Uterus (tissue), 2 donors: Measurements from ENCODE around the gene TSKS.

Experiments used
- CTCF ChIP-seq, 4 experiments: fragments of 200-600 bp in 2 of 4; fragments of 450-650 bp in 2 of 4; sonication (generic) in 2 of 4; IDR thresholded peaks; one replicate each; pipeline ENCODE4 v1.5.1; 2016 to 2019; ENCODE audit warnings: antibody characterized with exemption in 4 of 4, mild to moderate bottlenecking in 2 of 4, moderate library complexity in 1 of 4
- POLR2A ChIP-seq, 2 donors: fragments of 450-650 bp; IDR thresholded peaks; one replicate each; pipeline ENCODE4 v1.6.1; 2016; ENCODE audit warnings: antibody characterized with exemption in 2 of 2, mild to moderate bottlenecking in 1 of 2, moderate library complexity in 1 of 2

DNA sequence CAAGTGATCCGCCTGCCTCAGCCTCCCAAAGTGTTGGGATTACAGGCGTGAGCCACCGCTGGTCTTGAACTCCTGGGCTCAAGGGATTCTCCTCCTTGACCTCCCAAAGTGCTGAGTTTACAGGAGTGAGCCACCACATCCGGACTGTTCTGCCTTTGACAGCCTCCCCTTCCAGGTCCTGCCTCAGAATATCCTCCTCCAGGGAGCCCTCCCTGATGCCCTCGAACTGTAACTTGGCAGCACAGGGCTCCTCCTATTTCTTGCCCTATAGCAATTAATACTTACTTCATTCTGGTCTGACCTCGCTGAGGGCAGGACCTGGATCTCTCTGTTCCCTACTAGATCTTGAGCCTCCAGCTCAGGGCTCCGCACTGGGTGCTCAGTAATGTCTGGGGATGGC is 66.2 kb downstream of the TSKS start:
- no peak for TF ChIP-seq CTCF (IDR thresholded peaks at IDR 0.05)
- no peak for TF ChIP-seq POLR2A (IDR thresholded peaks at IDR 0.05)
